Fibroblast of mammary gland (primary cell): ENCODE data around the gene TTC21B.
"Not testable (repeated sequence)": the region's sequence is repeated elsewhere in the genome, so short reads cannot be mapped to it uniquely, and the experiment has no call there.

ENCODE experiments used
- DNase-seq: peaks from one replicate; pipeline ENCODE4 v3.0.0-alpha.2; 2010; ENCODE audit warnings: low read depth
- H3K4me3 ChIP-seq: 2 replicates; pipeline ENCODE4 v1.5.1; 2011; ENCODE audit warnings: low read depth, mild to moderate bottlenecking, low read length, moderate library complexity; ENCODE audit not compliant: control insufficient read depth
- TF ChIP-seq, protein P1 (sequence below): conservative IDR thresholded peaks from 2 replicates; pipeline ENCODE4 v1.5.1; 2011; ENCODE audit warnings: low read depth, low read length, inconsistent platforms; ENCODE audit not compliant: control insufficient read depth, insufficient read depth

TTC21B gene

DNA sequence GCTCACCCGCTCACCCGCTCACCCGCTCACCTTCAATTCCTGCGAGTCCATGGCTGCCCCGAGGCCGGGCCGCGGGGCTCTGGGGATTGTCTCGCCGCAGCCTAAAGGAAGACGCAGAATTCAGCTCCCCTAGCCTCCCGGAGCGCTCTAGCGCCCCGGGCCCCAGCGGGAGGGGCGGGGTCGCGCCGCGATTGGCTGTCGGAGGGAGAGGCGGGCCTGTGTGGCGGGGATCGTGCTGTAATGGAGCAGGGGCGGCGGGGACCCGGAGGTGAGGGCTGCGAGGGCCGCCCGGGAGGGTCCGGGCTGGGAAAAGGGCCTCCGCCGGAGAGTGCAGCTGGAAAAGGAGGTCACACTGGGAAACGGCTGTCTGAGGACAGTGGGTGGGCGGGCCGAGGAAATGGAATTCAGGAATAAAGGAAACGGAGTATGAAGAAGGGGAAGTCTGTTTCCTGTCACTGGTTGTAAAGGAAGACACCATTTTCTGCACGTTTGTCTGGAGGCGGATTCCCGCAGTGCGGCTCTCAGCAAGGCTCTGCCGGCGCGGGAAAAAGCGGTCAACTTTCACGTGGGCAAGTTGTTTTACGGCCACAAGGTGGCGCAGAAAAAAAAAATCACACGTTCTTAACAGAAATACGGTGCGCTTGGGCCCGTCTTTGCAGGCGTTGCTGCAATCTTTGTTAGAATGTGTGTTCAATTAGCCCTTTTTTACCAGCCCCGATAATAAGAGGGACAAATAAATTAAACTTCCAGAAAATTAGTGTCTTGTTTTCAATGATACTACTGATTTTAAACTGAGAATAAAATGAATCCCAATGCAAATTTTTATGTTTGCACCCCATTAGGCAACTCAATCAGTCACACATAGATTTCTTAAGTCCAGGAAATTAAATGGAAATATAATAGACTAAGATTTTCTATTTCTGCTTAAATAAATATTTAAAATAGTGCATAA, at the start of gene TTC21B:
TTC21B (minus strand) TSS at position 122 of the 952 bp plus-strand sequence; CDS start at position 51, 71 bp downstream.
- DNase-seq: peak; percentile 94
- TF ChIP-seq, protein P1, sequence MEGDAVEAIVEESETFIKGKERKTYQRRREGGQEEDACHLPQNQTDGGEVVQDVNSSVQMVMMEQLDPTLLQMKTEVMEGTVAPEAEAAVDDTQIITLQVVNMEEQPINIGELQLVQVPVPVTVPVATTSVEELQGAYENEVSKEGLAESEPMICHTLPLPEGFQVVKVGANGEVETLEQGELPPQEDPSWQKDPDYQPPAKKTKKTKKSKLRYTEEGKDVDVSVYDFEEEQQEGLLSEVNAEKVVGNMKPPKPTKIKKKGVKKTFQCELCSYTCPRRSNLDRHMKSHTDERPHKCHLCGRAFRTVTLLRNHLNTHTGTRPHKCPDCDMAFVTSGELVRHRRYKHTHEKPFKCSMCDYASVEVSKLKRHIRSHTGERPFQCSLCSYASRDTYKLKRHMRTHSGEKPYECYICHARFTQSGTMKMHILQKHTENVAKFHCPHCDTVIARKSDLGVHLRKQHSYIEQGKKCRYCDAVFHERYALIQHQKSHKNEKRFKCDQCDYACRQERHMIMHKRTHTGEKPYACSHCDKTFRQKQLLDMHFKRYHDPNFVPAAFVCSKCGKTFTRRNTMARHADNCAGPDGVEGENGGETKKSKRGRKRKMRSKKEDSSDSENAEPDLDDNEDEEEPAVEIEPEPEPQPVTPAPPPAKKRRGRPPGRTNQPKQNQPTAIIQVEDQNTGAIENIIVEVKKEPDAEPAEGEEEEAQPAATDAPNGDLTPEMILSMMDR: peak; percentile 59
- H3K4me3 ChIP-seq: peak within 1 kb of the TSS; percentile 77

DNA sequence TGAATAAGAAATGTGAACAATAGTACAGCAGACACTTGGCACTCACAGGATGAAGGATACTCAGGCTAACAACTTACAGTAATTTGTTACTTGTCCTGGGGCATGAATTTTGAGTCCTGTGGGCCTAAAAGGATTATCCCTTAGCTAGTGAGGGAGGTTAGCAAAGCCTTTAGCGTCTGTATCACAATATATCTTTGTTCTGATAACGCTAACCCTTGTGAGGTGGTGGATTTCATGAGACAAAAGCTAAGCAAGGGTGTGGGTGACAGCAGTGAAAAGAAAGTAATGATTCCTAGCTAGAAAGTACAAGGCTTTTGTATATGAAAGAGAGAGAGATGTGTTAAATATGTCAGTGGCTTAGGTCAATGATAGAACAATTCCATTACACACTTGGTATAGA, 46.8 kb upstream of the TTC21B start:
- TF ChIP-seq, protein P1: no peak
- no peak overlapping the region for H3K4me3 ChIP-seq
- no peak for DNase-seq

DNA sequence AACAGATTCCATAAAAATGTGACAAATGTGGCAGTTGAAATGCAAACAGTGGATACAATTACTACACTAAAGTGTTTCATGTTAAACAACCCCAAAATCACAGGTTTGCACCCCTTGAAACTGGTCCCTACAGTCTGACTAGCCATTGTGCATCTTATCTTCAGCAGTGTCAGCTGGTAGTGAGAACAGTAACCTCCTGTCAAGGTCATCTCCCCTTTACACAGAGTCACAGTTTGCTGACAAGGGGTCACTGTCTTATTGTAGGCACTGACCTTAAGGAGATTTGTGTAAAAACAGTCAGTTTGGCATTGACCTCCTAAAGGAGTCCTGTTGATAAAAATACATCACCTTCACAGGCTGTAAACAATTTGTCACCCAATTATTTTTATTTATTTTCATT, 37.3 kb upstream of the TTC21B start:
- DNase-seq: no peak
- H3K4me3 ChIP-seq: no peak overlapping the region
- TF ChIP-seq, protein P1: no peak

DNA sequence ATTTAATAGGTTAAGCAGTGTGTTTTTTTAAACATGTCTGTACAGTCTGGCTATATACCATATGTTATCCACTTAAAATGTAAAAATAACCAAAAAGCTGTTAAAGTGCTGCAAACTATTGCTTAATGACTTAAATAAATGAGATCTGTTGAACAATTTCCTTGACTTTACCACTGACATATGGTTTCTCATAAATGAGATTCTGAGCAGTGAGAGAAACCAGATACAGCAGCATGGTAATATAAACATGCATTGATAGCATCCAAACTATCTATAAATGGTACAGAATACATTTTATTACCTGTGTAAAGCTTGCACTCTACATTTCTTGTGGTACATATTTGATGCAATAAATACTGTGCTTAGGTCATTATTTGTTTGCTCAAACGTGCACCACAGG, 36.3 kb upstream of the TTC21B start:
- TF ChIP-seq, protein P1: no peak
- DNase-seq: no peak

DNA sequence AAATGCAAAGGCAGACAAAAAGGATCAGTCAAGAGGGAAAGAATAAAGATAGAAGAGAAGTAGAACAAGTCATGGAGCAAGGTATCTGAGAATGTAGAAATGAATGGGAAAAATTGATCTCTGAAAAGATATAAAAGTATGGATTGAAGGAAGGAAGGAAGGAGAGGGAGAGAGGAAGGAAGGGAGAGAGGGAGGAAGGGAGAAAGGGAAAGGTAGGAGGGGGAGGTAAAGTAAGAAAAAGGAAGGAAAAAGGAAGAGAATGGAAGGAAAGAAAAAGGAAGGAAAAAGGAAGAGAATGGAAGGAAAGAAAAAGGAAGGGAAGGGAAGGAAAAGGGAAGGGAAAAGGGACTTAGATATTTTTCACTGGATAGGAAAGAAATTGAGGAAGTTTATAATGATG, 31.5 kb upstream of the TTC21B start:
- H3K4me3 ChIP-seq: no peak overlapping the region
- TF ChIP-seq, protein P1: no peak
- no peak for DNase-seq

More for the DNA sequence above, 36.3 kb upstream of the TTC21B start:
- no peak overlapping the region for H3K4me3 ChIP-seq

DNA sequence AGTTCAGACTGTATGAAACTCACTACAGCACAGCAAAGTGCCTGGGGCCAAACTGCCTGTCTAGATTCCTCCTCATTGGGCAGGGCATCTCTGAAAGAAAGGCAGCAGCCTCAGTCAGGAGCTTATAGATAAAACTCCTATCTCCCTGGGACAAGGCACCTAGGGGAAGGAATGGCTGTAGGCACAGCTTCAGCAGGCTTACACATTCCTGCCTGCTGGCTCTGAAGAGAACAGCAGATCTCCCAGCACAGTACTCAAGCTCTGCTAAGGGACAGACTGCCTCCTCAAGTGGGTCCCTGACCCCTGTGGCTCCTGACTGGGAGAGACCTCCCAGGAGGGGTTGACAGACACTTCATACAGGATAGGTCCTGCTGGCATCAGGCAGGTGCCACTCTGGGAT, 18.6 kb upstream of the TTC21B start:
- DNase-seq, H3K4me3 ChIP-seq: not testable (repeated sequence)

DNA sequence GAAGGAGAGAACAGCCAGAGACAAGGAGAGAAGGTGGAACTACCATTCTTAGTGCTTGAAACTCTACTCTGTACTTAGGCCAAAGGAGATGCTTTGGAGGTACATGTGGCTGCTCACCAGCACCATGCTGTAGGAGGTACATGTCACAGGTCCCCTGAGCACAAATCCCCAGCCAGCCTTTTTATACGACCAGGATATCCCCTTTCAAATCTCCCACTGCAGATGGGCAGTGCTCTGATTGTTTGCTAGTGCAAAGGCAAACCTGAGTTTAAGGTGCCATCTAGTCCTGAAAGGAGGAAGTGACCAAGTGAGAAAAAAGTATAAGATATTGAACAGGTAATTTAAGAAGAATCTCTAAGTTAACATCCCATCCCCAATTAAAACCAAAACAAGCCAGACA, 17.1 kb upstream of the TTC21B start:
- TF ChIP-seq, protein P1: no peak
- no peak overlapping the region for H3K4me3 ChIP-seq
- no peak for DNase-seq
